ENCODE results near the gene C1QTNF4.
"Not testable (repeated sequence)": the region's sequence is repeated elsewhere in the genome, so short reads cannot be mapped to it uniquely, and the experiment has no call there.

C1QTNF4 gene

GRCh38 chr11:47560426-47560825 lies 33.8 kb downstream of the C1QTNF4 start:
- Histone ChIP-seq H2AFZ (ENCODE audit: low read depth, low read length, severe bottlenecking) (no peak overlapping the region), H3F3A (ENCODE audit: insufficient read depth) (0 out of 2 replicates have a peak, but pooled peaks cover 3% of the 10 kb centered on the region), H3K27me3 (ENCODE audit: low read length) (no peaks in the 10 kb centered on the region), H3K9me3 (ENCODE audit: insufficient read depth, low read length) (no peaks in the 10 kb centered on the region), H3K79me2 (ENCODE audit: insufficient read depth, low read length) (0 out of 2 replicates have a peak, but pooled peaks cover 5% of the 10 kb centered on the region), H3K4me3 (ENCODE audit: insufficient read depth, low read length, poor library complexity, severe bottlenecking) (no peak overlapping the region), H3K36me3 (ENCODE audit: low read length) (no peaks in the 10 kb centered on the region), H3K4me2 (ENCODE audit: low read depth, low read length, poor library complexity, severe bottlenecking) (no peak overlapping the region), H3K9ac (ENCODE audit: low read length) (no peak overlapping the region), H3K9me2 (replicated peaks; ENCODE audit: insufficient read depth, low read length) (no peaks in the 10 kb centered on the region), H4K20me1 (ENCODE audit: low read depth, low read length) (no peaks in the 10 kb centered on the region), H3K27ac (ENCODE audit: low read depth, low read length) (no peak overlapping the region)
- TF ChIP-seq, protein P1, sequence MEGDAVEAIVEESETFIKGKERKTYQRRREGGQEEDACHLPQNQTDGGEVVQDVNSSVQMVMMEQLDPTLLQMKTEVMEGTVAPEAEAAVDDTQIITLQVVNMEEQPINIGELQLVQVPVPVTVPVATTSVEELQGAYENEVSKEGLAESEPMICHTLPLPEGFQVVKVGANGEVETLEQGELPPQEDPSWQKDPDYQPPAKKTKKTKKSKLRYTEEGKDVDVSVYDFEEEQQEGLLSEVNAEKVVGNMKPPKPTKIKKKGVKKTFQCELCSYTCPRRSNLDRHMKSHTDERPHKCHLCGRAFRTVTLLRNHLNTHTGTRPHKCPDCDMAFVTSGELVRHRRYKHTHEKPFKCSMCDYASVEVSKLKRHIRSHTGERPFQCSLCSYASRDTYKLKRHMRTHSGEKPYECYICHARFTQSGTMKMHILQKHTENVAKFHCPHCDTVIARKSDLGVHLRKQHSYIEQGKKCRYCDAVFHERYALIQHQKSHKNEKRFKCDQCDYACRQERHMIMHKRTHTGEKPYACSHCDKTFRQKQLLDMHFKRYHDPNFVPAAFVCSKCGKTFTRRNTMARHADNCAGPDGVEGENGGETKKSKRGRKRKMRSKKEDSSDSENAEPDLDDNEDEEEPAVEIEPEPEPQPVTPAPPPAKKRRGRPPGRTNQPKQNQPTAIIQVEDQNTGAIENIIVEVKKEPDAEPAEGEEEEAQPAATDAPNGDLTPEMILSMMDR (IDR thresholded peaks at IDR 0.05; ENCODE audit: insufficient read depth, low read length, poor library complexity, severe bottlenecking), result no peak
- TF ChIP-seq EZH2phosphoT487 (conservative IDR thresholded peaks at IDR 0.05; ENCODE audit: low read length), result no peak

DNA sequence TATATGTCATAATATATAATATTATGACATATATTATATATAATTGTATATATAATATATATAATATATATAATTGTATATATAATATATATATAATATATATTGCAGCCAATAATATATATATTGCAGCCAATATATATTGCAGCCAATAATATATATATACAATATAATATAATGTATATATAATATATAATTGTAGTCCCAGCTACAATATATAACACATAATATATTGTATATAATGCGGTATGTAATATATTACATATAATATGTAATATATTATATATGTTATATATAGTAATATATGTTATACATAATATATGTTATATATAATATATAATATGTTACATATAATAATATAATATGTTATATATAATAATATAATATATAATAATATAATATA lies 35.5 kb downstream of the C1QTNF4 start:
- TF ChIP-seq, protein P1 (IDR thresholded peaks at IDR 0.05; ENCODE audit: insufficient read depth, low read length, poor library complexity, severe bottlenecking), result no peak
- no peak for TF ChIP-seq EZH2phosphoT487 (conservative IDR thresholded peaks at IDR 0.05; ENCODE audit: low read length)
- Histone ChIP-seq H3K4me3 (ENCODE audit: insufficient read depth, low read length, poor library complexity, severe bottlenecking) (no peak overlapping the region), H3F3A (ENCODE audit: insufficient read depth) (no peaks in the 10 kb centered on the region), H3K9ac (ENCODE audit: low read length) (no peak overlapping the region), H4K20me1 (ENCODE audit: low read depth, low read length) (no peaks in the 10 kb centered on the region), H3K27ac (ENCODE audit: low read depth, low read length) (no peak overlapping the region), H3K27me3 (ENCODE audit: low read length) (no peaks in the 10 kb centered on the region), H3K36me3 (ENCODE audit: low read length) (no peaks in the 10 kb centered on the region), H3K79me2 (ENCODE audit: insufficient read depth, low read length) (no peaks in the 10 kb centered on the region), H3K9me2 (replicated peaks; ENCODE audit: insufficient read depth, low read length) (no peaks in the 10 kb centered on the region), H3K4me2 (ENCODE audit: low read depth, low read length, poor library complexity, severe bottlenecking) (no peak overlapping the region), H2AFZ (ENCODE audit: low read depth, low read length, severe bottlenecking) (no peak overlapping the region), H3K9me3 (ENCODE audit: insufficient read depth, low read length) (no peaks in the 10 kb centered on the region)

GRCh38 chr11:47557004-47557403 lies 37.2 kb downstream of the C1QTNF4 start:
- not testable (repeated sequence) for H3K9ac ChIP-seq (ENCODE audit: low read length); H4K20me1 ChIP-seq (ENCODE audit: low read depth, low read length); H2AFZ ChIP-seq (ENCODE audit: low read depth, low read length, severe bottlenecking); H3K27ac ChIP-seq (ENCODE audit: low read depth, low read length); H3K9me3 ChIP-seq (ENCODE audit: insufficient read depth, low read length); H3K36me3 ChIP-seq (ENCODE audit: low read length); H3K4me3 ChIP-seq (ENCODE audit: insufficient read depth, low read length, poor library complexity, severe bottlenecking); H3F3A ChIP-seq (ENCODE audit: insufficient read depth); H3K9me2 ChIP-seq (replicated peaks; ENCODE audit: insufficient read depth, low read length); H3K27me3 ChIP-seq (ENCODE audit: low read length); H3K79me2 ChIP-seq (ENCODE audit: insufficient read depth, low read length); H3K4me2 ChIP-seq (ENCODE audit: low read depth, low read length, poor library complexity, severe bottlenecking)

DNA sequence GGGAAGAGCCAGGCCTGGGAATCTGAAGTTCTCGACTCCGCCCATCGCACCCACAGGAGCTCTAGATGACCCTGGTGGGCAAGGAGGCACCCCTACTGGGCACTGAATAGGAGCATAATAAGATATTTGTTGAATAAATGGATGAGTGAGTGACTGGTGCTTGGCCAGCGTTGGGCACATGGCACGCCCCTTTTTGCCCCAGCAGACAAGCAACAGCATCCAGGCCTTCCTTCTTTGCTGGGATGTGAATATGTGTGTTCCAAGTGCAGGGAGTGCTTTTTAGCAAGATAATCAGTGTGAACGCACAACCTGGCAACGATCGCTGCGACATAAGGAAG lies 40.8 kb downstream of the C1QTNF4 start:
- Histone ChIP-seq H4K20me1 (ENCODE audit: low read depth, low read length) (peaks cover 9% of the 10 kb centered on the region), H3K9me3 (ENCODE audit: insufficient read depth, low read length) (no peaks in the 10 kb centered on the region), H3K79me2 (ENCODE audit: insufficient read depth, low read length) (peaks cover 45% of the 10 kb centered on the region), H3K9ac (ENCODE audit: low read length) (peak overlapping the region; percentile 93), H2AFZ (ENCODE audit: low read depth, low read length, severe bottlenecking) (peak overlapping the region; percentile 91), H3K4me2 (ENCODE audit: low read depth, low read length, poor library complexity, severe bottlenecking) (peak overlapping the region; percentile 62), H3K27ac (ENCODE audit: low read depth, low read length) (no peak overlapping the region), H3K9me2 (replicated peaks; ENCODE audit: insufficient read depth, low read length) (no peaks in the 10 kb centered on the region), H3K36me3 (ENCODE audit: low read length) (no peaks in the 10 kb centered on the region), H3K4me3 (ENCODE audit: insufficient read depth, low read length, poor library complexity, severe bottlenecking) (peak overlapping the region; percentile 46), H3F3A (ENCODE audit: insufficient read depth) (0 out of 2 replicates have a peak, but pooled peaks cover 8% of the 10 kb centered on the region), H3K27me3 (ENCODE audit: low read length) (no peaks in the 10 kb centered on the region)
- TF ChIP-seq, protein P1 (IDR thresholded peaks at IDR 0.05; ENCODE audit: insufficient read depth, low read length, poor library complexity, severe bottlenecking), result no peak
- no peak for TF ChIP-seq EZH2phosphoT487 (conservative IDR thresholded peaks at IDR 0.05; ENCODE audit: low read length)

Data from SU-DHL-6 (cell line).